ENCODE data around the gene RNF26. TPM values are rescaled to one million over a fixed set of nuclear protein-coding genes. Genes with fewer than 3 reads are reported as not detected.

Gene RNF26
- total RNA-seq, 1 experiment from 2014 or later = 90.6 TPM

GRCh38 chr11:119371067-119371601 is 36.8 kb downstream of the RNF26 start:
- Mint-ChIP-seq H3K36me3 (no peaks in the 10 kb centered on the region), H3K27me3 (ENCODE audit: low read depth) (peaks cover 6% of the 10 kb centered on the region), H3K4me3 (no peak overlapping the region), H3K4me1 (peaks cover 60% of the 10 kb centered on the region), H3K27ac (no peak overlapping the region), H3K9me3 (no peaks in the 10 kb centered on the region)
- TF ChIP-seq ZNF423 (CRISPR knock-in tag; IDR thresholded peaks at IDR 0.05) (no peak), E2F5 (CRISPR knock-in tag; IDR thresholded peaks at IDR 0.05) (no peak), ZNF416 (CRISPR knock-in tag; IDR thresholded peaks at IDR 0.05) (no peak), ZNF425 (CRISPR knock-in tag; conservative IDR thresholded peaks at IDR 0.05) (no peak)
- no peak for ATAC-seq
- CTCF ChIA-PET = interaction anchor here (0.9 to 11.0 kb wide), 9 partner anchors 8 to 104 kb away, joined by 3 to 190 read pairs (median 5); partner anchors contain the start of genes C1QTNF5 and MCAM
- no peak for DNase-seq (ENCODE audit: low spot score)
- POLR2A ChIA-PET = interaction anchor here (0.8 kb wide), 1 partner anchor 10 kb away, joined by 4 read pairs; no protein-coding TSS in a partner anchor

- no peaks in the 10 kb centered on the region for H3K36me3 Mint-ChIP-seq
- no peaks in the 10 kb centered on the region for H3K9me3 Mint-ChIP-seq
- TF ChIP-seq ZNF423 (CRISPR knock-in tag; IDR thresholded peaks at IDR 0.05) = no peak
- TF ChIP-seq JAZF1 (CRISPR knock-in tag; IDR thresholded peaks at IDR 0.05) = no peak
- no peak for TF ChIP-seq HMGXB4 (CRISPR knock-in tag; IDR thresholded peaks at IDR 0.05)
- TF ChIP-seq PREB (CRISPR knock-in tag; IDR thresholded peaks at IDR 0.05; ENCODE audit: borderline replicate concordance) = no peak
- no peak for TF ChIP-seq NFYB (CRISPR knock-in tag; conservative IDR thresholded peaks at IDR 0.05; ENCODE audit: low read depth)
- TF ChIP-seq ETV6 (CRISPR knock-in tag; IDR thresholded peaks at IDR 0.05) = no peak
- no peak for TF ChIP-seq TP53 (CRISPR knock-in tag; IDR thresholded peaks at IDR 0.05)
- no peak overlapping the region for H3K27ac Mint-ChIP-seq
- CTCF ChIA-PET = interaction anchor here (0.9 to 11.0 kb wide), 5 partner anchors 9 to 103 kb away, joined by 3 to 190 read pairs (median 56); partner anchors contain the start of gene C1QTNF5
- H3K27me3 Mint-ChIP-seq (ENCODE audit: low read depth) = no peaks in the 10 kb centered on the region; the same call in 1 of the 2 replicates
- peaks cover 66% of the 10 kb centered on the region for H3K4me1 Mint-ChIP-seq
- POLR2A ChIA-PET = interaction anchor here (0.8 kb wide), 1 partner anchor 11 kb away, joined by 4 read pairs; no protein-coding TSS in a partner anchor
- no peak for DNase-seq (ENCODE audit: low spot score)
- H3K4me3 Mint-ChIP-seq = no peak overlapping the region
- ATAC-seq = no peak
Measured at GRCh38 chr11:119371778-119372182, 37.5 kb downstream of the RNF26 start.

- Mint-ChIP-seq H3K4me3 (no peak overlapping the region), H3K9me3 (no peaks in the 10 kb centered on the region), H3K4me1 (peaks cover 69% of the 10 kb centered on the region), H3K36me3 (no peaks in the 10 kb centered on the region), H3K27me3 (ENCODE audit: low read depth) (no peaks in the 10 kb centered on the region; the same call in 1 of the 2 replicates), H3K27ac (no peak overlapping the region)
- ATAC-seq (no peak), DNase-seq (ENCODE audit: low spot score) (no peak)
- ChIA-PET CTCF (interaction anchor here (1.0 to 12.9 kb wide), 10 partner anchors 9 to 228 kb away, joined by 3 to 262 read pairs (median 38); partner anchors contain the start of genes C1QTNF5, MFRP and USP2), POLR2A (no interaction called here)
- TF ChIP-seq MYBL2 (CRISPR knock-in tag; IDR thresholded peaks at IDR 0.05) (no peak), E2F5 (CRISPR knock-in tag; IDR thresholded peaks at IDR 0.05) (no peak), ZNF317 (CRISPR knock-in tag; IDR thresholded peaks at IDR 0.05; ENCODE audit: borderline replicate concordance, low read depth) (no peak), RORB (CRISPR knock-in tag; IDR thresholded peaks at IDR 0.05) (no peak), SP1 (CRISPR knock-in tag; conservative IDR thresholded peaks at IDR 0.05) (no peak), ZNF121 (CRISPR knock-in tag; IDR thresholded peaks at IDR 0.05) (no peak), ZNF396 (CRISPR knock-in tag; IDR thresholded peaks at IDR 0.05; ENCODE audit: borderline replicate concordance) (no peak), USF2 (CRISPR knock-in tag; IDR thresholded peaks at IDR 0.05) (no peak), PRRX2 (CRISPR knock-in tag; IDR thresholded peaks at IDR 0.05) (no peak), USF1 (CRISPR knock-in tag; IDR thresholded peaks at IDR 0.05) (no peak), SMAD3 (CRISPR knock-in tag; IDR thresholded peaks at IDR 0.05; ENCODE audit: borderline replicate concordance) (no peak)
Measured at GRCh38 chr11:119372260-119373058, 38.1 kb downstream of the RNF26 start.
